Hepatocyte (in vitro differentiated cells): Measurements from ENCODE around the gene NTRK1.

ENCODE experiments used
- EZH2 ChIP-seq: fragments of 200-600 bp; sonication (generic); IDR thresholded peaks from 2 replicates; pipeline ENCODE4 v1.6.1; 2016; ENCODE audit warnings: antibody characterized with exemption, mild to moderate bottlenecking, borderline replicate concordance
- TF ChIP-seq, protein P1 (sequence below): fragments of 200-600 bp; sonication (generic); IDR thresholded peaks from 2 replicates; pipeline ENCODE4 v1.5.1; 2016; ENCODE audit warnings: antibody characterized with exemption, mild to moderate bottlenecking; ENCODE audit not compliant: poor library complexity

DNA sequence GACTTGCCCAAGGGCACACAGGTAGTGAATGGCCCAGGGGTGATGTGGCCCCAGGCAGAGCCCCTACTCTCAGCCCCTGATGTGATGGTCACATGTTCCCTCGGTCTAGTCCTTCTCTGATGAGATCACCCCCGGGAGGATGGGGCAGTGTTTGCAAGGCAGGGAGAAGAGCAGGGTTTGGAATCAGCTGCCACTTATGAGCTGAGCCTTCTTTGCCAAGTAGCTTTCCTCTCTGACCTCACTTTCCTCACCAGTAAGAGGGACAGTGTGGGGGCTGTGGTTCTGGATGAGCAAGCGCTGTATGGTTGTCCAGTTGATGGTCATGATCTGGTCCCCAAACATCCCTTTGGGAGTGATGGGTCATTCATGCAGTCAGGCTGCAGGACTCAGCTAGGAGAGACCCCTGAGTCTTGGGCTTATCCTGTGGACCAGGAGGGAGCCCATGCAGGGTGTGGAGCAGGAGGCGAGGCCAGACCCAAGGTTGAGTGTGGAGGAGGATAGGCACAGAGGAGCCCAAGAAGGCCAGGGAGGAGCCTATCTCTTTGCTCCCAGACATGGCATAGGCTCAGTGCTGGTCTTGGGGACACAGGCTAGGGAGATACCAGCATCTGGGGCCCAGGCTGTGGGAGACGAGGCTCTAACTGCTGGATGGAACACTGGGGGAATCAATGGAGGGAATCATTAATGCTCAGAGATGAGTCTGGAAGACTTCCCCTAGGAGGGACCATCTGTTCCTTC, 16.9 kb downstream of the NTRK1 start:
- TF ChIP-seq, protein P1, sequence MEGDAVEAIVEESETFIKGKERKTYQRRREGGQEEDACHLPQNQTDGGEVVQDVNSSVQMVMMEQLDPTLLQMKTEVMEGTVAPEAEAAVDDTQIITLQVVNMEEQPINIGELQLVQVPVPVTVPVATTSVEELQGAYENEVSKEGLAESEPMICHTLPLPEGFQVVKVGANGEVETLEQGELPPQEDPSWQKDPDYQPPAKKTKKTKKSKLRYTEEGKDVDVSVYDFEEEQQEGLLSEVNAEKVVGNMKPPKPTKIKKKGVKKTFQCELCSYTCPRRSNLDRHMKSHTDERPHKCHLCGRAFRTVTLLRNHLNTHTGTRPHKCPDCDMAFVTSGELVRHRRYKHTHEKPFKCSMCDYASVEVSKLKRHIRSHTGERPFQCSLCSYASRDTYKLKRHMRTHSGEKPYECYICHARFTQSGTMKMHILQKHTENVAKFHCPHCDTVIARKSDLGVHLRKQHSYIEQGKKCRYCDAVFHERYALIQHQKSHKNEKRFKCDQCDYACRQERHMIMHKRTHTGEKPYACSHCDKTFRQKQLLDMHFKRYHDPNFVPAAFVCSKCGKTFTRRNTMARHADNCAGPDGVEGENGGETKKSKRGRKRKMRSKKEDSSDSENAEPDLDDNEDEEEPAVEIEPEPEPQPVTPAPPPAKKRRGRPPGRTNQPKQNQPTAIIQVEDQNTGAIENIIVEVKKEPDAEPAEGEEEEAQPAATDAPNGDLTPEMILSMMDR: no peak
- TF ChIP-seq EZH2: no peak
